Upper lobe of left lung (tissue), 6 donors: ENCODE results near the gene PANX2. TPM values are rescaled to one million over a fixed set of nuclear protein-coding genes. Genes with fewer than 3 reads are reported as not detected.

Experiments
- ATAC-seq, 2 donors: fragments of 200-7000 bp; cut with Tn5 transposase; one replicate each; pipeline ENCODE4 v1.9.1; 2022; ENCODE audit warnings: mild to moderate bottlenecking in 2 of 2, moderate library complexity in 2 of 2; ENCODE audit not compliant: low FRiP score in 2 of 2
- DNase-seq, 2 donors: peaks; one replicate each; pipeline ENCODE4 v3.0.0-alpha.2; 2019 to 2020
- H3K27ac ChIP-seq, 4 donors: fragments of 200-600 bp; sonication (generic); one replicate each; pipeline ENCODE4 v1.5.1; 2016 to 2019
- H3K27me3 ChIP-seq, 4 donors: fragments of 200-600 bp; sonication (generic); one replicate each; pipeline ENCODE4 v1.5.1; 2017 to 2019
- H3K36me3 ChIP-seq, 4 donors: fragments of 200-600 bp; sonication (generic); one replicate each; pipeline ENCODE4 v1.5.1; 2016 to 2019
- H3K4me1 ChIP-seq, 4 donors: fragments of 200-600 bp; sonication (generic); one replicate each; pipeline ENCODE4 v1.5.1; 2018 to 2019
- H3K4me3 ChIP-seq, 4 donors: fragments of 200-600 bp; sonication (generic); one replicate each; pipeline ENCODE4 v1.5.1; 2017 to 2019; ENCODE audit warnings: mild to moderate bottlenecking in 2 of 4, moderate library complexity in 1 of 4
- H3K9me3 ChIP-seq, 4 donors: fragments of 200-600 bp; sonication (generic); one replicate each; pipeline ENCODE4 v1.5.1; 2018 to 2019
- CTCF ChIP-seq, 6 experiments: fragments of 450-650 bp in 4 of 6; fragments of 200-600 bp in 2 of 6; sonication (generic) in 2 of 6; IDR thresholded peaks; one replicate each; pipeline ENCODE4 v1.5.1; 2016 to 2019; ENCODE audit warnings: antibody characterized with exemption in 6 of 6
- EP300 ChIP-seq, 4 donors: sonication (generic); formaldehyde crosslinking; IDR thresholded peaks; one replicate each; pipeline ENCODE4 v1.5.1; 2017; ENCODE audit warnings: antibody characterized with exemption in 4 of 4, control low read depth in 2 of 4
- POLR2A ChIP-seq, 4 donors: fragments of 450-650 bp; IDR thresholded peaks; one replicate each; pipeline ENCODE4 v1.5.1; 2016 to 2017; ENCODE audit warnings: antibody characterized with exemption in 4 of 4, mild to moderate bottlenecking in 2 of 4
- POLR2AphosphoS5 ChIP-seq, 2 donors: sonication (generic); formaldehyde crosslinking; IDR thresholded peaks; one replicate each; pipeline ENCODE4 v1.5.1; 2017; ENCODE audit warnings: antibody characterized with exemption in 2 of 2
- WGBS, 2 donors: methylation state at CpG; one replicate each; pipeline ENCODE4 v1.1.5; 2017 to 2018; 5-methylcytosine and 5-hydroxymethylcytosine counted together
- total RNA-seq, 6 donors: library from RNA; depleted of rRNA in 4 of 6; stranded (reverse); fragments of >200 nt in 4 of 6; gene quantifications; one replicate each; pipeline versions ENCODE4 v1.1.0 to v1.2.1, GENCODE V29; 2016 to 2021
- donor health status: DM: no; HTN: no; CAD: no; lungs with moderate emphysema.
- donor health status: DM: no; HTN: yes; CAD: no; lungs with severe emphysema.

PANX2 gene
- total RNA-seq, 6 donors from 2014 or later = 1.9 to 16.8 (median 7.1) TPM

- H3K4me1 ChIP-seq = peaks cover 24 to 42% (median 38%) of the 10 kb centered on the region in 4 donors
- H3K27me3 ChIP-seq = no peaks in the 10 kb centered on the region
- ATAC-seq = no peak
- WGBS, 2 donors = 83 to 88% methylated on average over 1 to 8 of the region's 8 CpGs
- peaks cover 8 to 55% (median 44%) of the 10 kb centered on the region in 4 donors for H3K36me3 ChIP-seq
- DNase-seq = peak in 1 of 2 donors; percentile 62
- H3K4me3 ChIP-seq = no peak overlapping the region
- TF ChIP-seq CTCF (IDR thresholded peaks at IDR 0.05) (no peak), EP300 (IDR thresholded peaks at IDR 0.05) (no peak), POLR2A (IDR thresholded peaks at IDR 0.05) (no peak), POLR2AphosphoS5 (IDR thresholded peaks at IDR 0.05) (no peak)
- H3K9me3 ChIP-seq = no peaks in the 10 kb centered on the region
- no peak overlapping the region for H3K27ac ChIP-seq
Observed at GRCh38 chr22:50193621-50194020, 23.1 kb downstream of the PANX2 start.

- ATAC-seq (no peak), DNase-seq (peak in 1 of 2 donors; percentile 82)
- no peaks in the 10 kb centered on the region for H3K9me3 ChIP-seq
- H3K4me3 ChIP-seq = no peak overlapping the region
- H3K27ac ChIP-seq = no peak overlapping the region
- H3K4me1 ChIP-seq = peaks cover 18 to 39% (median 35%) of the 10 kb centered on the region in 4 donors
- peaks cover 8 to 57% (median 45%) of the 10 kb centered on the region in 4 donors for H3K36me3 ChIP-seq
- WGBS, 2 donors = 97 to 100% methylated on average over 1 to 31 of the region's 44 CpGs
- no peak for TF ChIP-seq CTCF (IDR thresholded peaks at IDR 0.05)
- no peak for TF ChIP-seq POLR2A (IDR thresholded peaks at IDR 0.05)
- no peak for TF ChIP-seq EP300 (IDR thresholded peaks at IDR 0.05)
- TF ChIP-seq POLR2AphosphoS5 (IDR thresholded peaks at IDR 0.05) = no peak
- H3K27me3 ChIP-seq = no peaks in the 10 kb centered on the region
Observed at GRCh38 chr22:50194037-50194805, 23.7 kb downstream of the PANX2 start.

GRCh38 chr22:50196256-50196655 is 25.7 kb downstream of the PANX2 start:
- DNase-seq = peak in 1 of 2 donors; percentile 80

GRCh38 chr22:50197000-50197800 is 26.7 kb downstream of the PANX2 start:
- H3K4me3 ChIP-seq = no peak overlapping the region
- whole genome bisulfite sequencing, 2 donors = 93 to 100% methylated on average over 1 to 22 of the region's 23 CpGs
- ATAC-seq (no peak), DNase-seq (peak in 1 of 2 donors; percentile 77)
- no peaks in the 10 kb centered on the region for H3K9me3 ChIP-seq
- no peak overlapping the region for H3K27ac ChIP-seq
- H3K4me1 ChIP-seq = peaks cover 13 to 30% (median 23%) of the 10 kb centered on the region in 4 donors
- H3K36me3 ChIP-seq = peaks cover 8 to 57% (median 44%) of the 10 kb centered on the region in 4 donors
- TF ChIP-seq POLR2A (IDR thresholded peaks at IDR 0.05) (no peak), POLR2AphosphoS5 (IDR thresholded peaks at IDR 0.05) (no peak), CTCF (IDR thresholded peaks at IDR 0.05) (no peak), EP300 (IDR thresholded peaks at IDR 0.05) (no peak)
- H3K27me3 ChIP-seq = no peaks in the 10 kb centered on the region

More at GRCh38 chr22:50196256-50196655, 25.7 kb downstream of the PANX2 start:
- no peak for ATAC-seq
- TF ChIP-seq CTCF (IDR thresholded peaks at IDR 0.05) = no peak
- TF ChIP-seq EP300 (IDR thresholded peaks at IDR 0.05) = no peak
- TF ChIP-seq POLR2AphosphoS5 (IDR thresholded peaks at IDR 0.05) = no peak
- TF ChIP-seq POLR2A (IDR thresholded peaks at IDR 0.05) = no peak
- peaks cover 8 to 57% (median 45%) of the 10 kb centered on the region in 4 donors for H3K36me3 ChIP-seq
- H3K4me3 ChIP-seq = no peak overlapping the region
- WGBS, 2 donors = 92 to 100% methylated on average over 1 to 15 of the region's 18 CpGs
- no peaks in the 10 kb centered on the region for H3K27me3 ChIP-seq
- peaks cover 7 to 31% (median 25%) of the 10 kb centered on the region in 4 donors for H3K4me1 ChIP-seq
- H3K9me3 ChIP-seq = no peaks in the 10 kb centered on the region
- no peak overlapping the region for H3K27ac ChIP-seq
